H1 (cell line): ENCODE measurements around the gene AK5. TPM values are rescaled to one million over a fixed set of nuclear protein-coding genes. Genes with fewer than 3 reads are reported as not detected.

ENCODE experiments used
- CTCF ChIA-PET: fragments of 300-600 bp; sonication (Branson Sonifier 250); formaldehyde crosslinking; loops from one replicate; lab custom pipeline; 2021; ENCODE audit not compliant: partially characterized antibody; lab: Charles Lee
- POLR2A ChIA-PET: fragments of 300-600 bp; sonication (Branson Sonifier 250); formaldehyde crosslinking; loops from one replicate; lab custom pipeline; 2021; ENCODE audit warnings: inconsistent platforms; ENCODE audit not compliant: partially characterized antibody; lab: Charles Lee
- DNase-seq, 2 experiments: peaks; one replicate each; pipeline versions ENCODE4 v3.0.0 to v3.0.0-alpha.2; 2010 to 2022; ENCODE audit warnings: low spot score in 2 of 2, low read depth in 1 of 2, mixed read lengths in 1 of 2
- FAIRE-seq: peaks from 2 replicates; lab custom pipeline; 2011; peaks lifted over from hg19 to GRCh38; lab: Jason Lieb, UNC
- H2AFZ ChIP-seq: 2 replicates; pipeline ENCODE4 v1.8.1; 2012; ENCODE audit warnings: low read length, inconsistent platforms
- H2AK5ac ChIP-seq: 2 replicates; pipeline ENCODE4 v1.6.1; 2013; ENCODE audit warnings: low read depth, low read length
- H2BK120ac ChIP-seq: replicated peaks from 2 replicates; pipeline ENCODE3; 2013; ENCODE audit warnings: low read depth, low read length, inconsistent platforms
- H2BK12ac ChIP-seq: 2 replicates; pipeline ENCODE4 v1.6.1; 2013; ENCODE audit warnings: low read depth, low read length
- H2BK15ac ChIP-seq: 2 replicates; pipeline ENCODE4 v1.6.1; 2013; ENCODE audit warnings: low read length
- H2BK20ac ChIP-seq: 2 replicates; pipeline ENCODE4 v1.6.1; 2013; ENCODE audit warnings: low read length
- H2BK5ac ChIP-seq: 2 replicates; pipeline ENCODE4 v1.6.1; 2013; ENCODE audit warnings: low read depth, low read length
- H3K14ac ChIP-seq: 2 replicates; pipeline ENCODE4 v1.6.1; 2013; ENCODE audit warnings: inconsistent platforms; ENCODE audit not compliant: insufficient read length
- H3K18ac ChIP-seq: 2 replicates; pipeline ENCODE4 v1.6.1; 2013; ENCODE audit warnings: low read length; ENCODE audit errors: extremely low read depth
- H3K23ac ChIP-seq: 2 replicates; pipeline ENCODE4 v1.6.1; 2013; ENCODE audit warnings: inconsistent platforms; ENCODE audit not compliant: insufficient read length
- H3K23me2 ChIP-seq: 2 replicates; pipeline ENCODE4 v1.6.1; 2013; ENCODE audit warnings: low read depth, low read length
- H3K27ac ChIP-seq: 2 replicates; pipeline ENCODE4 v1.6.1; 2011; ENCODE audit warnings: low read depth, low read length, inconsistent platforms
- H3K27me3 ChIP-seq, 4 experiments: replicated peaks in 1 of 4; 1 replicate in 1 of 4; 2 replicates in 3 of 4; pipeline versions ENCODE4 v1.6.1 to v1.8.1; 2011 to 2013; ENCODE audit warnings: low read length in 3 of 4, mild to moderate bottlenecking in 3 of 4, inconsistent platforms in 2 of 4, mixed read lengths in 2 of 4, moderate library complexity in 1 of 4; ENCODE audit not compliant: control insufficient read depth in 3 of 4, insufficient read depth in 3 of 4; ENCODE audit errors: extremely low read depth in 1 of 4
- H3K36me3 ChIP-seq, 4 experiments: 2 replicates each; pipeline versions ENCODE4 v1.6.1 to v1.8.1; 2011 to 2013; ENCODE audit warnings: mild to moderate bottlenecking in 4 of 4, low read length in 3 of 4, moderate library complexity in 2 of 4, control low read depth in 1 of 4, inconsistent platforms in 1 of 4; ENCODE audit not compliant: insufficient read depth in 4 of 4, control insufficient read depth in 2 of 4
- H3K4ac ChIP-seq: replicated peaks from 2 replicates; pipeline ENCODE3; 2013; ENCODE audit warnings: low read length, low read depth, mixed read lengths, inconsistent platforms; ENCODE audit not compliant: insufficient read length
- H3K4me1 ChIP-seq, 4 experiments: replicated peaks in 1 of 4; 1 replicate in 1 of 4; 2 replicates in 3 of 4; pipeline versions ENCODE4 v1.6.1 to v1.8.1; 2011 to 2013; ENCODE audit warnings: low read length in 3 of 4, inconsistent platforms in 2 of 4, mixed read lengths in 1 of 4; ENCODE audit not compliant: insufficient read depth in 4 of 4, control insufficient read depth in 3 of 4
- H3K4me2 ChIP-seq, 2 experiments: 2 replicates each; pipeline versions ENCODE4 v1.6.1 to v1.8.1; 2011 to 2013; ENCODE audit warnings: low read depth in 2 of 2, low read length in 2 of 2, control low read depth in 1 of 2, inconsistent platforms in 1 of 2, mild to moderate bottlenecking in 1 of 2; ENCODE audit not compliant: insufficient read depth in 1 of 2
- H3K4me3 ChIP-seq, 4 experiments: fragments of 200-600, 300-600 bp in 1 of 4; sonication (generic), shearing (Covaris generic), sonication (Bioruptor Twin) in 1 of 4; 2 replicates each; pipeline versions ENCODE4 v1.5.1 to v1.8.1; 2011 to 2016; ENCODE audit warnings: low read length in 4 of 4, low read depth in 3 of 4, control low read depth in 2 of 4, inconsistent platforms in 2 of 4, mild to moderate bottlenecking in 2 of 4, mixed read lengths in 1 of 4, moderate library complexity in 1 of 4; ENCODE audit not compliant: insufficient read depth in 2 of 4; ENCODE audit errors: extremely low read depth in 1 of 4
- H3K56ac ChIP-seq: replicated peaks from 2 replicates; pipeline ENCODE3; 2013; ENCODE audit warnings: low read depth, mild to moderate bottlenecking, mixed read lengths, low read length, inconsistent platforms; ENCODE audit not compliant: insufficient read length
- H3K79me1 ChIP-seq: 2 replicates; pipeline ENCODE4 v1.6.1; 2013; ENCODE audit warnings: low read depth, low read length, control low read depth
- H3K79me2 ChIP-seq, 2 experiments: 2 replicates each; pipeline versions ENCODE4 v1.6.1 to v1.8.1; 2012 to 2013; ENCODE audit warnings: low read length in 2 of 2, mild to moderate bottlenecking in 2 of 2, inconsistent platforms in 1 of 2; ENCODE audit not compliant: insufficient read depth in 2 of 2, control insufficient read depth in 1 of 2
- H3K9ac ChIP-seq, 4 experiments: replicated peaks in 1 of 4; 1 replicate in 1 of 4; 2 replicates in 3 of 4; pipeline versions ENCODE4 v1.6.1 to v1.8.1; 2011 to 2013; ENCODE audit warnings: low read depth in 3 of 4, low read length in 3 of 4, control low read depth in 2 of 4, mild to moderate bottlenecking in 2 of 4, moderate library complexity in 2 of 4, inconsistent platforms in 1 of 4; ENCODE audit errors: extremely low read depth in 1 of 4
- H3K9me3 ChIP-seq, 2 experiments: 2 replicates each; pipeline versions ENCODE4 v1.6.1 to v1.8.1; 2012 to 2013; ENCODE audit warnings: mild to moderate bottlenecking in 2 of 2, moderate library complexity in 2 of 2, control low read depth in 1 of 2, inconsistent platforms in 1 of 2, low read depth in 1 of 2, low read length in 1 of 2, mixed read lengths in 1 of 2; ENCODE audit not compliant: insufficient read depth in 2 of 2
- H4K20me1 ChIP-seq, 2 experiments: replicated peaks in 1 of 2; 2 replicates each; pipeline versions ENCODE3 to v1.8.1; 2011 to 2013; ENCODE audit warnings: inconsistent platforms in 2 of 2, low read length in 2 of 2, mild to moderate bottlenecking in 1 of 2; ENCODE audit not compliant: insufficient read depth in 2 of 2, control insufficient read depth in 1 of 2
- H4K5ac ChIP-seq: 2 replicates; pipeline ENCODE4 v1.6.1; 2013; ENCODE audit warnings: low read length, low read depth, mixed read lengths, inconsistent platforms; ENCODE audit not compliant: insufficient read length
- H4K8ac ChIP-seq: 2 replicates; pipeline ENCODE4 v1.8.0; 2013; ENCODE audit warnings: mild to moderate bottlenecking, moderate library complexity, low read length, inconsistent platforms; ENCODE audit not compliant: insufficient read depth; ENCODE audit errors: extremely low read depth
- H4K91ac ChIP-seq: replicated peaks from 2 replicates; pipeline ENCODE3; 2013; ENCODE audit warnings: low read length, mixed read lengths, inconsistent platforms; ENCODE audit not compliant: insufficient read length
- ATF3 ChIP-seq: IDR thresholded peaks from 2 replicates; pipeline ENCODE4 v1.6.1; 2011; ENCODE audit warnings: low read depth, mild to moderate bottlenecking, low read length; ENCODE audit not compliant: insufficient read depth
- BCL11A ChIP-seq, 2 experiments: IDR thresholded peaks; one replicate each; pipeline ENCODE4 v1.6.1; 2011; ENCODE audit warnings: low read depth in 2 of 2, low read length in 2 of 2, mild to moderate bottlenecking in 2 of 2
- CTBP2 ChIP-seq: IDR thresholded peaks from 2 replicates; pipeline ENCODE4 v1.7.0; 2011; ENCODE audit warnings: borderline replicate concordance, mild to moderate bottlenecking, moderate library complexity, mixed read lengths, low read length; ENCODE audit not compliant: insufficient read depth, insufficient read length
- E2F6 ChIP-seq: IDR thresholded peaks from 2 replicates; pipeline ENCODE4 v1.6.1; 2012; ENCODE audit warnings: inconsistent platforms
- GTF2F1 ChIP-seq: IDR thresholded peaks from 2 replicates; pipeline ENCODE4 v1.6.1; 2012; ENCODE audit warnings: low read depth, low read length, improper control_type of control experiment, borderline replicate concordance
- KDM5A ChIP-seq: fragments of 200-600 bp; IDR thresholded peaks from 2 replicates; pipeline ENCODE4 v1.7.1; 2012; ENCODE audit warnings: mild to moderate bottlenecking, low read length, inconsistent platforms, mixed read lengths
- MAX ChIP-seq: IDR thresholded peaks from 2 replicates; pipeline ENCODE4 v1.6.1; 2012; ENCODE audit warnings: inconsistent platforms
- PHF8 ChIP-seq: fragments of 200-600 bp; sonication (generic); conservative IDR thresholded peaks from 2 replicates; pipeline ENCODE4 v1.7.1; 2012; ENCODE audit warnings: low read depth, mild to moderate bottlenecking, inconsistent platforms, low read length, moderate library complexity
- POLR2A ChIP-seq, 2 experiments: IDR thresholded peaks; 1 replicate in 1 of 2; 2 replicates in 1 of 2; pipeline ENCODE4 v1.6.1; 2011; ENCODE audit warnings: low read depth in 2 of 2, low read length in 2 of 2, mild to moderate bottlenecking in 2 of 2; ENCODE audit errors: control extremely low read depth in 1 of 2
- POU5F1 ChIP-seq: IDR thresholded peaks from 2 replicates; pipeline ENCODE4 v1.6.1; 2011; ENCODE audit warnings: low read depth, mild to moderate bottlenecking, low read length, moderate library complexity
- SIN3A ChIP-seq, 2 experiments: IDR thresholded peaks in 1 of 2; conservative IDR thresholded peaks in 1 of 2; 2 replicates each; pipeline ENCODE4 v1.6.1; 2011 to 2012; ENCODE audit warnings: low read length in 2 of 2, improper control_type of control experiment in 1 of 2, low read depth in 1 of 2, mild to moderate bottlenecking in 1 of 2
- WGBS, 2 experiments: shearing (Covaris generic) in 1 of 2; methylation state at CpG; one replicate each; pipeline versions ENCODE4 v1.1.6 to v1.1.7; 2013 to 2015; ENCODE audit warnings: low lambda C conversion rate in 2 of 2, mixed read lengths in 2 of 2, inconsistent platforms in 1 of 2, low coverage in 1 of 2, missing lambda C conversion rate in 1 of 2; ENCODE audit not compliant: insufficient replicate concordance in 2 of 2, insufficient coverage in 1 of 2, insufficient read length in 1 of 2; ENCODE audit errors: extremely low coverage in 1 of 2, missing lambda C conversion rate in 1 of 2; 5-methylcytosine and 5-hydroxymethylcytosine counted together
- polyA plus RNA-seq, 7 experiments: library from polyadenylated mRNA; depleted of rRNA in 3 of 7; stranded (reverse) in 5 of 7; unstranded in 2 of 7; fragments of >200 nt in 5 of 7; fragments of 200-250 nt in 2 of 7; gene quantifications; 1 replicate in 5 of 7; 2 replicates in 1 of 7; 4 replicates in 1 of 7; pipeline versions ENCODE4 v1.2.1 to v1.2.3, GENCODE V29; 2011 to 2013; ENCODE audit warnings: missing spikeins in 2 of 7, mixed read lengths in 2 of 7
- total RNA-seq: library from RNA; stranded (reverse); fragmentation: NEBNext Ultra II Directional; extraction: Animal tissue kit (Norgen Biotek cat#: 25700); gene quantifications from 2 replicates; pipeline ENCODE4 v1.2.1, GENCODE V29; 2021

Gene AK5
- total and polyA plus RNA-seq, 2 of the 8 experiments (the other 6 are each of a cell fraction or from before 2014, with no cell fraction given): 2.0 to 7.1 TPM

GRCh38 chr1:77465922-77466321 lies 184.1 kb downstream of the AK5 start:
- Histone ChIP-seq H2BK12ac (no peak overlapping the region), H2BK5ac (no peak overlapping the region), H3K27me3 (no peaks in the 10 kb centered on the region), H3K27ac (no peak overlapping the region), H2BK120ac (no peak overlapping the region), H3K56ac (no peak overlapping the region), H2AFZ (no peak overlapping the region), H3K79me2 (no peaks in the 10 kb centered on the region), H4K8ac (no peak overlapping the region), H3K4me1 (no peaks in the 10 kb centered on the region), H3K36me3 (no peaks in the 10 kb centered on the region), H4K91ac (no peak overlapping the region), H3K4me2 (no peak overlapping the region), H2BK15ac (no peak overlapping the region), H3K14ac (no peak overlapping the region), H3K4me3 (no peak overlapping the region), H2BK20ac (no peak overlapping the region), H3K4ac (no peak overlapping the region), H3K23me2 (peaks cover 2% of the 10 kb centered on the region; the same call in 1 of the 2 replicates), H3K9ac (no peak overlapping the region), H3K18ac (no peak overlapping the region), H3K9me3 (no peaks in the 10 kb centered on the region), H3K23ac (no peak overlapping the region)
- POLR2A ChIA-PET: no interaction called here
- 85% methylated on average over 5 of the region's 5 CpGs; no CpG with 5 or more reads in 1 of the 2 experiments for WGBS, 2 experiments
- DNase-seq: no peak
- FAIRE-seq: no peak
- CTCF ChIA-PET: interaction anchor here (1.0 kb wide), 2 partner anchors 8 to 15 kb away, joined by 3 read pairs; no protein-coding TSS in a partner anchor
- TF ChIP-seq ATF3 (no peak), E2F6 (no peak), MAX (no peak), KDM5A (no peak), PHF8 (no peak), POLR2A (IDR thresholded peaks at IDR 0.05; ENCODE audit: control extremely low read depth in 1 of 2, low read depth in 2 of 2, low read length in 2 of 2) (no peak), SIN3A (conservative IDR thresholded peaks at IDR 0.05 in 1 of 2, IDR thresholded peaks at IDR 0.05 in 1 of 2; ENCODE audit: low read depth in 1 of 2, low read length in 2 of 2) (no peak), CTBP2 (no peak), BCL11A (IDR thresholded peaks at IDR 0.05; ENCODE audit: low read depth in 2 of 2, low read length in 2 of 2) (no peak), GTF2F1 (no peak), POU5F1 (no peak)
- TF ChIP-seq, all 59 proteins: peak for 0
- Histone ChIP-seq H4K20me1 (no peaks in the 10 kb centered on the region), H2AK5ac (no peak overlapping the region), H3K79me1 (no peaks in the 10 kb centered on the region), H4K5ac (no peak overlapping the region)
